MM.1S (cell line): ENCODE measurements around the gene ORAI3.
A peak's percentile ranks its signal among the peaks of the same experiment; 100 is the strongest.

Experiments
- DNase-seq: peaks from one replicate; pipeline ENCODE4 v3.0.0-alpha.2; 2015
- H2AFZ ChIP-seq: fragments of 300-600 bp; sonication (generic); 2 replicates; pipeline ENCODE4 v1.6.0; 2016; ENCODE audit warnings: antibody characterized with exemption, low read length
- H3F3A ChIP-seq: fragments of 300-600 bp; sonication (generic); 2 replicates; pipeline ENCODE4 v1.6.1; 2016; ENCODE audit warnings: mild to moderate bottlenecking, antibody characterized with exemption, low read length, moderate library complexity, mixed read lengths; ENCODE audit not compliant: insufficient read depth
- H3K27ac ChIP-seq: fragments of 300-600 bp; sonication (generic); 2 replicates; pipeline ENCODE4 v1.5.1; 2016; ENCODE audit warnings: mild to moderate bottlenecking, low read length
- H3K27me3 ChIP-seq: fragments of 300-600 bp; sonication (generic); replicated peaks from 2 replicates; pipeline ENCODE4 v1.6.0; 2016; ENCODE audit warnings: low read length; ENCODE audit not compliant: insufficient read depth
- H3K36me3 ChIP-seq: fragments of 300-600 bp; sonication (generic); replicated peaks from 2 replicates; pipeline ENCODE4 v1.6.1; 2016; ENCODE audit warnings: mild to moderate bottlenecking, low read length, mixed read lengths; ENCODE audit not compliant: insufficient read depth
- H3K4me1 ChIP-seq: fragments of 300-600 bp; sonication (generic); 2 replicates; pipeline ENCODE4 v1.6.1; 2016; ENCODE audit warnings: low read length, mixed read lengths
- H3K4me2 ChIP-seq: fragments of 300-600 bp; sonication (generic); 2 replicates; pipeline ENCODE4 v1.6.0; 2016; ENCODE audit warnings: low read depth, low read length
- H3K4me3 ChIP-seq: fragments of 300-600 bp; sonication (generic); 2 replicates; pipeline ENCODE4 v1.5.1; 2016; ENCODE audit warnings: low read length, mixed read lengths
- H3K79me2 ChIP-seq: fragments of 300-600 bp; sonication (generic); 2 replicates; pipeline ENCODE4 v1.6.1; 2016; ENCODE audit warnings: mixed run types, low read length, mixed read lengths
- H3K9ac ChIP-seq: fragments of 300-600 bp; sonication (generic); 2 replicates; pipeline ENCODE4 v1.6.1; 2016; ENCODE audit warnings: low read length, mixed read lengths
- H3K9me2 ChIP-seq: fragments of 300-600 bp; sonication (generic); replicated peaks from 2 replicates; pipeline ENCODE4 v1.6.1; 2016; ENCODE audit warnings: mild to moderate bottlenecking, low read length, mixed read lengths; ENCODE audit not compliant: insufficient read depth
- H3K9me3 ChIP-seq: fragments of 300-600 bp; sonication (generic); replicated peaks from 2 replicates; pipeline ENCODE4 v1.6.1; 2016; ENCODE audit warnings: mild to moderate bottlenecking, low read length, mixed read lengths; ENCODE audit not compliant: insufficient read depth
- H4K20me1 ChIP-seq: fragments of 300-600 bp; sonication (generic); 2 replicates; pipeline ENCODE4 v1.6.1; 2016; ENCODE audit warnings: mild to moderate bottlenecking, low read length, moderate library complexity, mixed read lengths; ENCODE audit not compliant: insufficient read depth
- CTCF ChIP-seq: fragments of 300-600 bp; sonication (generic); IDR thresholded peaks from 2 replicates; pipeline ENCODE4 v1.5.1; 2016; ENCODE audit warnings: antibody characterized with exemption, low read length, mixed read lengths
- EZH2 ChIP-seq: fragments of 300-600 bp; sonication (generic); optimal IDR thresholded peaks from 2 replicates; pipeline ENCODE3; 2017; ENCODE audit warnings: low read depth, mild to moderate bottlenecking, antibody characterized with exemption, low read length, mixed read lengths
- EZH2phosphoT487 ChIP-seq: fragments of 300-600 bp; sonication (generic); IDR thresholded peaks from 2 replicates; pipeline ENCODE4 v1.6.1; 2018; ENCODE audit warnings: antibody characterized with exemption, low read length

ORAI3 gene

GRCh38 chr16:30948667-30949649 is at the start of gene ORAI3:
Gene ORAI3 (plus strand): TSS chr16:30949068. CDS start chr16:30949290, 222 bp downstream.
- peak within 1 kb of the TSS; percentile 80 for H2AFZ ChIP-seq
- H3K4me3 ChIP-seq: peak within 1 kb of the TSS; percentile 96
- peaks cover 8% of the 10 kb centered on the region for H3K4me1 ChIP-seq
- H3K36me3 ChIP-seq: no peaks in the 10 kb centered on the region
- peak; percentile 63 for DNase-seq
- peaks cover 10% of the 10 kb centered on the region for H3F3A ChIP-seq
- H3K4me2 ChIP-seq: peak within 1 kb of the TSS; percentile 100
- no peaks in the 10 kb centered on the region for H3K27me3 ChIP-seq
- TF ChIP-seq EZH2phosphoT487 (no peak), CTCF (no peak), EZH2 (no peak)
- peak within 1 kb of the TSS; percentile 90 for H3K9ac ChIP-seq
- H3K27ac ChIP-seq: peak within 1 kb of the TSS; percentile 58; the same call in 1 of the 2 replicates
- H4K20me1 ChIP-seq: no peaks in the 10 kb centered on the region
- peaks cover 14% of the 10 kb centered on the region for H3K79me2 ChIP-seq
- no peaks in the 10 kb centered on the region for H3K9me3 ChIP-seq
- H3K9me2 ChIP-seq: no peaks in the 10 kb centered on the region

- Histone ChIP-seq H3K9ac (no peak overlapping the region), H3K4me3 (no peak overlapping the region), H2AFZ (no peak overlapping the region), H3F3A (peaks cover 9% of the 10 kb centered on the region), H3K79me2 (no peaks in the 10 kb centered on the region), H3K9me3 (no peaks in the 10 kb centered on the region), H3K36me3 (no peaks in the 10 kb centered on the region), H3K27ac (no peak overlapping the region), H3K27me3 (no peaks in the 10 kb centered on the region), H3K4me1 (peaks cover 8% of the 10 kb centered on the region; the same call in 1 of the 2 replicates), H3K9me2 (no peaks in the 10 kb centered on the region), H4K20me1 (no peaks in the 10 kb centered on the region), H3K4me2 (no peak overlapping the region)
- DNase-seq: no peak
- no peak for TF ChIP-seq EZH2
Measured at GRCh38 chr16:30899794-30900193, 49.1 kb upstream of the ORAI3 start.

GRCh38 chr16:30900588-30900987 is 48.3 kb upstream of the ORAI3 start:
- DNase-seq: no peak
- Histone ChIP-seq H4K20me1 (no peaks in the 10 kb centered on the region), H3K9ac (no peak overlapping the region), H3K4me2 (no peak overlapping the region), H3K27ac (no peak overlapping the region), H2AFZ (no peak overlapping the region), H3K27me3 (no peaks in the 10 kb centered on the region), H3F3A (peaks cover 1% of the 10 kb centered on the region; the same call in 1 of the 2 replicates), H3K4me1 (peaks cover 8% of the 10 kb centered on the region; the same call in 1 of the 2 replicates), H3K9me2 (no peaks in the 10 kb centered on the region), H3K36me3 (no peaks in the 10 kb centered on the region), H3K79me2 (no peaks in the 10 kb centered on the region), H3K9me3 (no peaks in the 10 kb centered on the region), H3K4me3 (no peak overlapping the region)
- no peak for TF ChIP-seq CTCF
- no peak for TF ChIP-seq EZH2phosphoT487
- TF ChIP-seq EZH2: no peak
